PFSK-1 (cell line): ENCODE measurements around the gene RBM18.

ENCODE experiments used
- POLR2AphosphoS5 ChIP-seq: IDR thresholded peaks from 2 replicates; pipeline ENCODE4 v1.6.1; 2012; ENCODE audit warnings: low read depth, mild to moderate bottlenecking, control low read depth, low read length, moderate library complexity
- REST ChIP-seq, 2 experiments: IDR thresholded peaks; 2 replicates each; pipeline versions ENCODE4 v1.6.1 to v1.8.0; 2011 to 2012; ENCODE audit warnings: low read depth in 2 of 2, low read length in 2 of 2, control low read depth in 1 of 2, inconsistent platforms in 1 of 2, mild to moderate bottlenecking in 1 of 2, moderate library complexity in 1 of 2; ENCODE audit not compliant: insufficient read depth in 1 of 2

- no peak for TF ChIP-seq POLR2AphosphoS5
- no peak for TF ChIP-seq REST (IDR thresholded peaks at IDR 0.05; ENCODE audit: insufficient read depth in 1 of 2, low read depth in 2 of 2, low read length in 2 of 2)
Observed at GRCh38 chr9:122216798-122217418, 47.7 kb downstream of the RBM18 start.
